ENCODE results near the gene AEBP1. TPM values are rescaled to one million over a fixed set of nuclear protein-coding genes. Genes with fewer than 3 reads are reported as not detected.

Gene AEBP1
- total RNA-seq, 1 donor = 168 TPM

GRCh38 chr7:44128721-44129582 lies 24.8 kb downstream of the AEBP1 start:
- no peak for TF ChIP-seq CTCF (IDR thresholded peaks at IDR 0.05; ENCODE audit: insufficient read depth, low read length)
- H3K4me3 ChIP-seq (ENCODE audit: low read depth, low read length) = no peak overlapping the region
- DNase-seq (ENCODE audit: low read depth) = no peak

- TF ChIP-seq CTCF (IDR thresholded peaks at IDR 0.05; ENCODE audit: insufficient read depth, low read length) = peak; percentile 26
- no peak for DNase-seq (ENCODE audit: low read depth)
- H3K4me3 ChIP-seq (ENCODE audit: low read depth, low read length) = no peak overlapping the region
These were observed 27.3 kb downstream of the AEBP1 start for GRCh38 chr7:44131173-44132029.

GRCh38 chr7:44132039-44132438 lies 27.9 kb downstream of the AEBP1 start:
- H3K4me3 ChIP-seq (ENCODE audit: low read depth, low read length) = no peak overlapping the region
- peak; percentile 36 for DNase-seq (ENCODE audit: low read depth)
- TF ChIP-seq CTCF (IDR thresholded peaks at IDR 0.05; ENCODE audit: insufficient read depth, low read length) = no peak

- DNase-seq (ENCODE audit: low read depth) = no peak
These were observed 29.1 kb downstream of the AEBP1 start for GRCh38 chr7:44133295-44133694.

GRCh38 chr7:44134943-44135628 lies 30.9 kb downstream of the AEBP1 start:
- no peak for TF ChIP-seq CTCF (IDR thresholded peaks at IDR 0.05; ENCODE audit: insufficient read depth, low read length)
- H3K4me3 ChIP-seq (ENCODE audit: low read depth, low read length) = no peak overlapping the region
- DNase-seq (ENCODE audit: low read depth) = no peak

More at GRCh38 chr7:44133295-44133694, 29.1 kb downstream of the AEBP1 start:
- H3K4me3 ChIP-seq (ENCODE audit: low read depth, low read length) = no peak overlapping the region
- no peak for TF ChIP-seq CTCF (IDR thresholded peaks at IDR 0.05; ENCODE audit: insufficient read depth, low read length)

GRCh38 chr7:44136731-44137130 lies 32.6 kb downstream of the AEBP1 start:
- no peak for DNase-seq (ENCODE audit: low read depth)
- no peak for TF ChIP-seq CTCF (IDR thresholded peaks at IDR 0.05; ENCODE audit: insufficient read depth, low read length)
- H3K4me3 ChIP-seq (ENCODE audit: low read depth, low read length) = no peak overlapping the region
